Activated naive CD8-positive, alpha-beta T cell (primary cell): ENCODE results near the gene LRRC28.
A peak's percentile ranks its signal among the peaks of the same experiment; 100 is the strongest.

Source experiments
- H3K27ac Mint-ChIP-seq: one replicate; pipeline ENCODE4 v1.8.0; 2021; ENCODE audit warnings: mixed read lengths
- H3K27me3 Mint-ChIP-seq: one replicate; pipeline ENCODE4 v1.8.0; 2021; ENCODE audit warnings: mixed read lengths
- H3K36me3 Mint-ChIP-seq: one replicate; pipeline ENCODE4 v1.8.0; 2021; ENCODE audit warnings: mixed read lengths
- H3K4me1 Mint-ChIP-seq: one replicate; pipeline ENCODE4 v1.8.0; 2021; ENCODE audit warnings: low read depth, mixed read lengths
- H3K4me3 Mint-ChIP-seq: one replicate; pipeline ENCODE4 v1.8.0; 2021; ENCODE audit warnings: mild to moderate bottlenecking, mixed read lengths
- H3K9me3 Mint-ChIP-seq: one replicate; pipeline ENCODE4 v1.8.0; 2021; ENCODE audit warnings: low read depth, mixed read lengths

Gene LRRC28

DNA sequence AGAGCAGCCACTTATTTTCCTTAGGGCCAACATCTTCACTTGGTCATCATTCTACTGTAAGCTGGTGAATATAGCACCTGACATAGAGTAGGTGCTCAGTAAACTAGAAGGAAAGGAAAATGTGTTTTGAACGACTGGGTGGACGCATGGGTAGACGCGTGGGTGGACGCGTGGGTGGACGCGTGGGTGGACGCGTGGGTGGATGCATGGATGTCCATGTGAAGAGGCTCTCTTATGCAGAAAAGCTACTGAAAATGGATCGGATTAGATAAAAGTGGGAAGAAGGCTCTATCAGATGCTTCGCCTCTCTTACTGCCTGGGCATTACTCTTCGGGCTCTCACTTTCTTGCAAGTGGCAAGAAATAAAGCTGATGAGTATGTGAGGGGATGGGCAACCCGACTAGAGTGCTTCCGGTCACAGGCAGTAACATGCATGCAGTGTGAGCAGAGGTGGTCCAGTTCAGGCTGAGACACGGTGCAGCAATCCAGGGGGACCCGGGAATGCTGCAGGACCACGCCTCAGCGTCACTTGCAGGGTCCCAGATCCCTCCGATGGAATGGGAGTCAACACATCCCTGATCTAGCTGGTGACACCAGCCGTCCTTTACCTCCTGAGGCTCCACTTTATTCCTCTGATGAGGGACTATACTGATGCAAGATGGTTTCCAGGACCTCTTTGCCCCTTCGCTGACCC, 176.5 kb downstream of the LRRC28 start:
- Mint-ChIP-seq H3K27me3 (no peaks in the 10 kb centered on the region), H3K4me3 (no peak overlapping the region), H3K27ac (peak overlapping the region; percentile 25), H3K9me3 (no peaks in the 10 kb centered on the region), H3K4me1 (peaks cover 63% of the 10 kb centered on the region), H3K36me3 (no peaks in the 10 kb centered on the region)

DNA sequence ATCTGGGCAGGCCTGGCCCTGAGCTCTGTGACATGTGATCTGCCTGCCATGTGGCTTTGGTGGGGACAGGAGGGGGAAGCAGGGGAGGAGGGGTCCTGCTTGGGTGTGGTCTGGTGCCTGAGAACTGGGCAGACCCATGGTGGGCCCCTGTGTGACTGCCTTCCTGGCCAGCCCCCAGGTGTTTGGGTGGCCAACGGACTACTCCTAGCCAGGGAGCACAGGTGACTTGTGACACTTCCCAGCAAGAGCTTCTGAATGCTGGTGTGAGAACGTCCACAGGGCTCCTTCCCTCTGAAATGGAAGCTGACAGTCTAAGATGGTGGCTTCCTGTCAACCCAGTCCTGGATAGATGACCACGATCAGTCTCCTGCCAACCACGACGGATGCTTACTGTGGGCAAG, 178.4 kb downstream of the LRRC28 start:
- no peak overlapping the region for H3K4me3 Mint-ChIP-seq
- H3K4me1 Mint-ChIP-seq, result peaks cover 58% of the 10 kb centered on the region
- no peaks in the 10 kb centered on the region for H3K9me3 Mint-ChIP-seq
- no peaks in the 10 kb centered on the region for H3K27me3 Mint-ChIP-seq
- H3K27ac Mint-ChIP-seq, result no peak overlapping the region
- no peaks in the 10 kb centered on the region for H3K36me3 Mint-ChIP-seq

DNA sequence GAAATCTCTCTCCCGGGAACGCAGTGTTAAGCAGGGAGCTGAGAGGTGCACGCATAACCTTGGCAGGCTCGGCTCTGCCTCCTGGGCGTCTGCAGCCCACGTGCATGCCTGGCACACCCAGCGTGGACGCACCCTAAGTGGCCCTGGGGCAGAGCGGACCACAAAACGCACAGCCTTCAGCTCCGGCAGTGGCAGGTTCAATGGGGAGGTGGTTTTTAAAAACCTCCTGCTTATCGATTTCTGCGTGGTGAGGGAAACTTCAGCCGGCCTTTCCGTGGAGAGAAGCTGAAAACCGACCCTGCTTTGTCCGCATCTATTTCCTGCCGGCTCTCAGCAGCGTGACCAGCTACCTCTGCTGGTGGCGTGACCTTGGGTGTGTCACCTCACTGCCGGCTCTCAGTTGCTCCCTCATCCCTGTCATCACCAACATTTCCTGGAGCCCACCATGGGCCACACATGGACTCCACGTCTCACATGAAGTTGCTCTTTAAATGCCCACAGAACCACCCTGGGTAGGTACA, 179.7 kb downstream of the LRRC28 start:
- no peaks in the 10 kb centered on the region for H3K27me3 Mint-ChIP-seq
- H3K9me3 Mint-ChIP-seq, result no peaks in the 10 kb centered on the region
- H3K27ac Mint-ChIP-seq, result no peak overlapping the region
- H3K36me3 Mint-ChIP-seq, result no peaks in the 10 kb centered on the region
- H3K4me1 Mint-ChIP-seq, result peaks cover 58% of the 10 kb centered on the region
- H3K4me3 Mint-ChIP-seq, result no peak overlapping the region

DNA sequence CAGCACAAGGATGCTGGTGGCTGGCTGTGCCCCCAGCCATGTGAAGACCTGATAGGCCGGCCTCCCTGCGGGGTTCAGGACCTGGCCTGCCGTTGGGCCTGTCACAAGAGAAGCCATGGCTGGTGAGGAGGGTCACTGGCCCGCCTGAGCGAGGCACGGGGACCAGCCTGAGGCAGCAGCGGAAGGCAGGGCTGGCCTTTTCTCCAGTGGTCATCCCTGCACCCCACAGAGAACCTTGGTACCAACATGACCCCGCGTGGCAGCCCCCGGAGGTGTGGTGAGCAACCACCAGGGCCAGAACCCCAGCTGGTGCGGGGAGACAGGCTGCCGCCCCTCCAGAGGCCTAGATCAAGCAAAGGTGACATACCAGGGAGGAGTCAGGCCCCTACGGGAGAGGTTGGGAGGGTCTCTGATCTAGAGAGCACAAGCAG, 180.4 kb downstream of the LRRC28 start:
- Mint-ChIP-seq H3K27ac (no peak overlapping the region), H3K9me3 (no peaks in the 10 kb centered on the region), H3K27me3 (no peaks in the 10 kb centered on the region), H3K4me1 (peaks cover 57% of the 10 kb centered on the region), H3K36me3 (no peaks in the 10 kb centered on the region), H3K4me3 (no peak overlapping the region)

DNA sequence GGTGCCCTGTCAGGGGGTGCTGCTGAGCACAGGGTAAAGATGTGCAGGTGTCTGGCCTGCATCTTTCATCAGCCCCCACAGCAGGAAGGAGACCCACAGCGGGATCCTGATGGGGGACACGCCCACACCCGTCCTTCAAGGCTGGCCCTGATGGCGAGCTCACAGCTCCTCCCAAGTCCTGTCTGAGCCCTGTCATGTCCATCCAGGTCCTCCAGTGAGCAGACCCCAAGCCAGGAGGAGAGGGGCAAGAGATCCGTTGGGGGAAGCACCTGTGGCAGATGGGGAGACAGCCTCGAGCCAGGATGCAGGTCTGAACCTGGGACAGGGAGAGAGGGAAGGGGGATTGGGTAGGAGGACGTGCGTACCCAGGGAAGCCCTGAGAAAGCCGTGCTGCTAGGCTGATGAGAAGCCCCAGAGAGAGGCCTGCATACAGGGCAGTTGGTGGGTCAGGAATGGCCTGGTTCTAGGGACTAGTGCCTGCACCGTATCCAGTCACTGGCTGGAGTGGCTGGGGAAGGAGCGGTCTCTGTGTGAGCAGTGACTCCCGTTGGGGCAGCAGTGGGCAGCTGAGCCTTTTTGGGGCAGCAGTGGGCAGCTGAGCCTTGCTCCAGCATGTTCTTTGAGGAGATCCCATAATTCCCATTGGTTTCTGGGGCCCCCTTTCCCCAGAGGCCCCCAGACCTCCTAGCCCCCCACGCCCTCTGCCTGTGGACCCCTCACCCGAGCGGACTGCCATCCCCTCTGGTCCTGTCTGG, 181.2 kb downstream of the LRRC28 start:
- peaks cover 58% of the 10 kb centered on the region for H3K4me1 Mint-ChIP-seq
- peak overlapping the region; percentile 44 for H3K4me3 Mint-ChIP-seq
- peak overlapping the region; percentile 79 for H3K27ac Mint-ChIP-seq
- H3K9me3 Mint-ChIP-seq, result no peaks in the 10 kb centered on the region
- H3K27me3 Mint-ChIP-seq, result no peaks in the 10 kb centered on the region
- no peaks in the 10 kb centered on the region for H3K36me3 Mint-ChIP-seq

DNA sequence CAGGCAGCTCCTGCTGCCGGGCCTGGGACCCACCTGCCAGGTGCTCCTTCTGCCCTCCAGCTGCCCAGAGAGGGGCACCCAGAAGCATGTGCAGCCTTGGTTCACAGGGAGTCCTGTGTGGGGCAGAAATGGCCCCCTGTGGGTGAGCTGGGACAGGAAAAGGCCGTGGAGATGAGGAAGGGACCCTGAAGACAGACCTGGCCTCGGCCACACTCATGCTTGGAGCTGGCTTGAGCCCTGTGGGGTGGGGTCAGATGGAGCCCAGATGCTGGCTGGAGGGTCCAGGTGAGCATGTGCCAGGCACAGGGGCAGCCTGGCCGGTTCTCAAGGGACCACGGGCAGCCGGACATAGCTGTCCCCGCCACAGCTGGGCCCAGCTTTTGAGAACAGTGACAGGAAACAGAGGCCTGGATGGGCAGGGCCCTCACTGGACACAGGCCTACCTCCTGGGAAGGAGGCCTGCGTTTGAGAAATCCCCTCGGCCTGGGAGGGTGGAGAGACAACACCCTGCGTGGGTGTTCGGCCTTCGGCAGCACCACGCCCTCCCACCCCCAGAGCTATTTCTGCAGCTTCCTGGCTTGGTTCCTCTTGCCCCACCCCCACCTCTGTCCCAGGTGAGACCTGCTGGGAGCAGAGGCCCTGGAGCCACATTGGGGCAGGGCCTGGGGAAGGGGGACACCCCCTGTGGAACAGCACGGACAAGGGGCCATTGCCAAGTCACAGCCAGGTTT, 181.9 kb downstream of the LRRC28 start:
- Mint-ChIP-seq H3K4me3 (no peak overlapping the region), H3K36me3 (no peaks in the 10 kb centered on the region), H3K27me3 (no peaks in the 10 kb centered on the region), H3K4me1 (peaks cover 62% of the 10 kb centered on the region), H3K9me3 (no peaks in the 10 kb centered on the region), H3K27ac (no peak overlapping the region)

DNA sequence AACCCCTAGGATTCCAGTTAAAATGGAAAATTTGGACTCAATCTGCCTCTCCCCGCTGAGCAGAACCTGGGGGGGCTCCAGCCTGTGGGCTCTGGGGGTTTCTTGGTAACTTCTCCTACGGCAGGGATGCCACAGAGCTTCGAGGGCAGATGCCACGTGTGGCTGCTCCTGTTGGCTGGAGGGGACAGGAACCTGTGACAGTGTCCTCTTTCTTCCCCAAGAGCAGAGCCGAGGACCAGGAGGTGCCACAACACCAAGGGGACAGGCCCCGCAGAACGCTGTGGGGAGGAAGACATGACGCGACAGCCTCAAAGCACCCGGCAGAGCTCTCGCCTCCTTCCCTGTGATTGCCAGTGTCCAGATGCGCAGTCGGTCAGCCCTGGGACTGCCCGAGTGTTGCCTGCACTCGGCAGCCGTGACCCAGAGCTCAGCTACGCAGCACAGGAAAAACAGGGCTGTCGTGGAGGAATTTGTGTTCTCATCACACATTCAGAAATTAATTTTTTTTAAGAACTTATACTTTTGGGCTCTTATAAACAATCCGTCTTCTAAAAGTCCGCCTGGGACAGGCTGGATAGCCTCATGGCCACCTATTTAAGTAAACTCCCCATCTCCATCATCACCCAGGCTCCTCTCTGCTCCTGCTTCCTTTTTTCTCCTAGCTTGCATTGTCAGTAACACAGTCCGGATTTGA, 182.6 kb downstream of the LRRC28 start:
- no peak overlapping the region for H3K27ac Mint-ChIP-seq
- H3K36me3 Mint-ChIP-seq, result no peaks in the 10 kb centered on the region
- peaks cover 66% of the 10 kb centered on the region for H3K4me1 Mint-ChIP-seq

DNA sequence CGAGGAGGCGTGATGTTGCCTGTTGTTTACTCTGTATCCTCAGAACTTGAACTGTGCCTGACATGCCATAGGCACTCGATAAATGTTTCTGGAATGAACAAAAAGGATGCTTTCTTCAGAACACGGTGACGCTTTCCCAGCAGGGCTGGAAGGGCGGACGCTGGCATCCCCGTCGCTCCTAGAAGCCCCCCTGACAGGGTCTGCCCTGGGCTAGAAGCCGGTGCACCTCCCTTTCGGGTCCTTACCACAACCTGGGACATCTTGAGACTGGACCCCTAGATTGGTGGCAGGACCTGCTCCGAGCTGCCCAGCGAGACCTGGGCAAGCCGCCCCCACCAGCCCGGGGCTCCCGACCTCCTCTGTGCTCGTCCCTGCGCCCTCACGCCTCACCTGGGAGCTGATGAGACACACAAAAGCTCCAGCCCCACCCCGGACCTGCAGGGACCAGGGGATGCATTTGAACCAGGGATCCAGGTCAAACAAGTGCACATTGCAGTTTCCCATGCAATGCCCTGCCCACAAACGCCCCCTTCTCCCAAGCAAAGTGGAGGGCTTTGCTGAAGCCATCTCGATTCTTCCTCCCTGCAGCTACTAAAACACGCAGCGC, 183.3 kb downstream of the LRRC28 start:
- no peaks in the 10 kb centered on the region for H3K27me3 Mint-ChIP-seq
- H3K9me3 Mint-ChIP-seq, result no peaks in the 10 kb centered on the region
- no peaks in the 10 kb centered on the region for H3K36me3 Mint-ChIP-seq
- peak overlapping the region; percentile 44 for H3K4me3 Mint-ChIP-seq
- H3K27ac Mint-ChIP-seq, result peak overlapping the region; percentile 22
- H3K4me1 Mint-ChIP-seq, result peaks cover 69% of the 10 kb centered on the region

More for the DNA sequence above, 182.6 kb downstream of the LRRC28 start:
- Mint-ChIP-seq H3K27me3 (no peaks in the 10 kb centered on the region), H3K4me3 (peak overlapping the region; percentile 44), H3K9me3 (no peaks in the 10 kb centered on the region)

DNA sequence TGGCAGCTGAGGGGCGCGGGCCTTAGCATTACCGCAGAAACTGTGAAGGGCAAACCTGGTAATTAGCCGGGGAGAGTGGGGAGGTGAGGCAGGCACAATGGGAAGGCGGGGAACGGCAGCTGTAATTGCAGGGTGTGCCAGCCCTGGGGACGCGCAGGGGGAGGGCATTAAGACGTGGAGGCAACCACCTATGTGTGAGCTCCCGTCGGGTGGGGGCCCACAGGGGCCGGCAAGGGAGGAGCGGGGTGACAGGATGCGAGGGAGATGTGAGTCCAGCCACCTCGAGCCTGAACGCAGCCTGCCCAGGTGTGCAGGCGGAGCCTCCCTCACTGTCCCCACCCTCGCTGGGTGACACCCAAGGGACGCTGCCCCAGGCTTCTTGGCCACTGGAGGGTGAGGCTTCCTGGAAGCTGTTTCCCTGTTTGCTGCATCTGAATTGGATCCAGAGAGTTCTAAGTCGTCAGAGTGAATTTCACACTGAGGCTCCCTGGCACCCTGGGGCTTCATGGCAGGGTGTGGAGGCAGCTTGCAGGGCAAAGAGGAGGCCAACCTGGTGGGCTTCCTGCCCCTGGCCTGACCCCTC, 183.9 kb downstream of the LRRC28 start:
- H3K9me3 Mint-ChIP-seq, result no peaks in the 10 kb centered on the region
- no peaks in the 10 kb centered on the region for H3K27me3 Mint-ChIP-seq
- H3K27ac Mint-ChIP-seq, result peak overlapping the region; percentile 28
- H3K4me1 Mint-ChIP-seq, result peaks cover 71% of the 10 kb centered on the region
- no peaks in the 10 kb centered on the region for H3K36me3 Mint-ChIP-seq
- no peak overlapping the region for H3K4me3 Mint-ChIP-seq

DNA sequence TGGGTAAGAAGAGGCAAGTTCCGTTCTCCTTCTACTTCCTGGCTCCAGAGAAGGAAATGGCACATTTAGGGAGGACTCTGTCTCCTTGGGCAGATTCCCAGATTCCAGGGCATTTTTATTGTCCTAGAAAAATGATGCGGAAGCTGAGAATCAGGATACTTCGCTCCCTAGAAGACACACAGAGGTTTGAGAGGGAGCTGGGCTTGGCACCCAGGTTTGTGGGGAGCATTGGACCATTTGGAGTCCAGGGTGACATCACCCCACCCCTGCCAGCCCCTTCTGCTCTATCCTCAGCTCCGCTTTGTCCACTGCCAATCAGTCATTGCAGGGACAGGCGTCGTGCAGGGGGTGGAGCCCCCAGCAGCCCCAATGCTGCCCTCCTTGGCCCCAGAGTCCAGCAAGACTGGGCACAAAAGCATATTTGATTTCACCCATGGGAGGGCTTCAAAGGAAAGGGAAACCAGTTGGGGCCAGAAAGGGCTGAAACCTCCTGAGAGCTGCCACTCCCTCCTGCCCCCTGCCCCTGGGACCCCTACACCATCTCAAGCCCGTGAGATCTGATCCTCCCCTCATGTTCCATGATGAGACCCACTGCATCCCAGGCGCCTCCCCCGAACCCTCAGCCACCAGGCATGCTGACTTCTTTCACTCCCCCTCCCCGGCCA, 184.7 kb downstream of the LRRC28 start:
- Mint-ChIP-seq H3K4me3 (no peak overlapping the region), H3K36me3 (no peaks in the 10 kb centered on the region), H3K4me1 (peaks cover 79% of the 10 kb centered on the region), H3K9me3 (no peaks in the 10 kb centered on the region), H3K27ac (peak overlapping the region; percentile 41), H3K27me3 (no peaks in the 10 kb centered on the region)

DNA sequence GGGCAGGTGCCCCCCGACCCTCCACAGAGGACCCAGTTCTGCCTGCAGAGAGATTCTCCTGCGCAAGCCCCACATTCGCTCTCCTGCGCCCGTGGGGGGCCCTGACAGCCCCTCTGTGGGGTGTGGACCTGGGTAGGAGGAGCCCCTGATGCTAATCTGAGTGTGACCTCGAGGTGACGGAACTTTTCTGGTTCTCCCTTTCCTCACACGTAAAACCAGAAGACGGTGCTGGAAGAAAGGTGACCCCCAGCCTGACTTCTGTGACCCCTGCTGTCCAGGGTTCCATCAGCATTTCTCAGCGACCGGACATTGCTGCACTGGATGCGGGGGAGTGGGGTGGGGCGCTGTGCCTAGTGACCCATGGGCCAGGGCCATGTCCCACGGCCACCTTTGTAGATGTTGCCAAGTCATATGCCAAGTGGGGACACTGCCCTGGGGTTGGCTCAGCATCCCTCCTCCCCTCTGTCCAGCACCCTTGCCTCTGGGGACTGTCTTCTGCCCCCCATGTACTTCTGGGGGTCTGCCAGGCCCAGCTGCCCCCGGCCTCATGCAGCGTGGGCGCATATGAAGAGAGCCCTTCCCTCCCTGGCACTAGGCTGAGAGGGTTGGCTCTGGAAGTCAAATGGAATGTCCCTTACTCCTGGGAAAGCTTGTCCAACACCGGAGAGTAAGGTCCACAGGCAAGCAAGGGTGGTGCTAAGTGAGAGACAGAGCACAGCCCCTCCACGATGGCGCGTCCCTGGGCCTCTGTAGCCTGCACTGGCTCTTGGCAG, 185.4 kb downstream of the LRRC28 start:
- Mint-ChIP-seq H3K27me3 (no peaks in the 10 kb centered on the region), H3K36me3 (no peaks in the 10 kb centered on the region), H3K4me3 (no peak overlapping the region), H3K27ac (no peak overlapping the region), H3K9me3 (no peaks in the 10 kb centered on the region), H3K4me1 (peaks cover 78% of the 10 kb centered on the region)

DNA sequence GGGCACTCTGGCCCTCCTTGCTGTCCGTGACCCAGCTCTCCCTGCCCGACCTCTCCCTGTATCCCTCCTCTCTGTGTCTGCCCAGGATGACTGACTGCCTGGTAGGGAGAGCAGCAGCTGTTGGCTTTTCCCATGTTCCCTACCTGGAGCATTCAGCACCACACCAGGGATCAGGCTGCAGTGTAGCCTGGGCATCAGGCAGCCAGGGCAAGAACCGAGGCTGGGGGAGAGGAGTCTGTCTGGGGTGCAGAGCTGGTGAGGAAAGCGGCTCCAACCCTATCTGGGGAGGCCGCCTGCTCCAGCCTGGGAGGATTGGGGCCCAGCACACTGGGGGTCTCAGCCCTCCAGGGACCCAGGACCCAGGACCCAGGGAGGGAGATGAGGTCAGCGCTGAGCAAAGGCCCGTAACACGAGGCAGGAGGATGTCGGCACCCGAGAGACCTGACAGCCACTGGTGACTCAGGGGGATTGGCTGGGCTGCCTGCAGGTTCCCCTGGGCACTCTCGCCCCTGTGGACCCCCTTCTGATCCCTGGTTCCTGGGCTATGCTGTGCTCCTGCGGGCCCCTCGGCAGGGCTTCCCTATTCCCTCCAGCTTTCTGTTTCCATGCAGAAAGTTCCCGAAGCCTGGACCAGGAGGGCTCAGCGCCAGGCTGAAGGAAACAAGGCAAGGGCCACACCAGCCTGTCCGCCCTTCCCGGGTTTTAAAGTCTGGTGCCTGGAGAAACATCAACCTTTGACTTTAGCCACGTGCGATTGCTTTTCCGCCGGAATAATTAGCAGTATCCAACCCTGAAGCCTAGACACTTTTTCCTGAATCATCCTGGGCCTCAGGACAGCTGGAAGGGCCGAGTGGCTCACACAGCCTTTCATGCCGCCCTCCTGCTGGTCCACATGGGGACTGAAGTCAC, 186.3 kb downstream of the LRRC28 start:
- H3K9me3 Mint-ChIP-seq, result no peaks in the 10 kb centered on the region
- H3K4me1 Mint-ChIP-seq, result peaks cover 78% of the 10 kb centered on the region
- no peaks in the 10 kb centered on the region for H3K36me3 Mint-ChIP-seq
- H3K4me3 Mint-ChIP-seq, result peak overlapping the region; percentile 20
- no peaks in the 10 kb centered on the region for H3K27me3 Mint-ChIP-seq
- peak overlapping the region; percentile 81 for H3K27ac Mint-ChIP-seq
